ENCODE measurements around the gene LAPTM4A. TPM values are rescaled to one million over a fixed set of nuclear protein-coding genes. Genes with fewer than 3 reads are reported as not detected.
A peak's percentile ranks its signal among the peaks of the same experiment; 100 is the strongest.
"Not testable (repeated sequence)": the region's sequence is repeated elsewhere in the genome, so short reads cannot be mapped to it uniquely, and the experiment has no call there.

The LAPTM4A gene
- total RNA-seq, 1 donor from 2014 or later = 246 TPM

- DNase-seq (no peak), ATAC-seq (no peak)
- intact Hi-C loops (cut with micrococcal nuclease) = no loop called here
Observed at GRCh38 chr2:20079546-20080115, 28.2 kb upstream of the LAPTM4A start.

GRCh38 chr2:20077411-20077940, 26.0 kb upstream of the LAPTM4A start:
- DNase-seq (no peak), ATAC-seq (no peak)
- intact Hi-C loops (cut with micrococcal nuclease) = no loop called here

- intact Hi-C loops (cut with micrococcal nuclease) = no loop called here
- DNase-seq (no peak), ATAC-seq (no peak)
Observed at GRCh38 chr2:20076757-20077156, 25.3 kb upstream of the LAPTM4A start.

GRCh38 chr2:20074901-20075300, 23.5 kb upstream of the LAPTM4A start:
- intact Hi-C loops (cut with micrococcal nuclease) = no loop called here
- ATAC-seq (no peak), DNase-seq (no peak)

GRCh38 chr2:20074046-20074648, 22.7 kb upstream of the LAPTM4A start:
- peak; percentile 8 for ATAC-seq
- intact Hi-C loops (cut with micrococcal nuclease); DNase-seq: not testable (repeated sequence)

GRCh38 chr2:20073460-20073859, 22.0 kb upstream of the LAPTM4A start:
- ATAC-seq (no peak), DNase-seq (no peak)
- intact Hi-C loops (cut with micrococcal nuclease) = no loop called here

- DNase-seq = no peak
- intact Hi-C loops (cut with micrococcal nuclease) = no loop called here
- no peak for ATAC-seq
Observed at GRCh38 chr2:20072436-20073158, 21.2 kb upstream of the LAPTM4A start.

GRCh38 chr2:20071397-20072383, 20.3 kb upstream of the LAPTM4A start:
- DNase-seq = peak; percentile 83
- intact Hi-C loops (cut with micrococcal nuclease) = no loop called here

GRCh38 chr2:20069756-20070155, 18.3 kb upstream of the LAPTM4A start:
- DNase-seq = no peak
- intact Hi-C loops (cut with micrococcal nuclease) = no loop called here
- no peak for ATAC-seq

More at GRCh38 chr2:20071397-20072383, 20.3 kb upstream of the LAPTM4A start:
- peak; percentile 88 for ATAC-seq

- no peak for ATAC-seq
- intact Hi-C loops (cut with micrococcal nuclease) = no loop called here
- DNase-seq = no peak
Observed at GRCh38 chr2:20067992-20068584, 16.7 kb upstream of the LAPTM4A start.

GRCh38 chr2:20065885-20066602, 14.6 kb upstream of the LAPTM4A start:
- intact Hi-C loops (cut with micrococcal nuclease) = no loop called here
- DNase-seq = peak; percentile 81
- peak; percentile 77 for ATAC-seq

GRCh38 chr2:20064841-20065240, 13.4 kb upstream of the LAPTM4A start:
- ATAC-seq (no peak), DNase-seq (no peak)
- intact Hi-C loops (cut with micrococcal nuclease) = no loop called here

GRCh38 chr2:20064421-20064820, 13.0 kb upstream of the LAPTM4A start:
- ATAC-seq = no peak

GRCh38 chr2:20062615-20063545, 11.5 kb upstream of the LAPTM4A start:
- ATAC-seq (peak; percentile 58), DNase-seq (no peak)
- intact Hi-C loops (cut with micrococcal nuclease) = no loop called here

More at GRCh38 chr2:20064421-20064820, 13.0 kb upstream of the LAPTM4A start:
- intact Hi-C loops (cut with micrococcal nuclease) = no loop called here
- no peak for DNase-seq

GRCh38 chr2:20061940-20062339, 10.5 kb upstream of the LAPTM4A start:
- DNase-seq (no peak), ATAC-seq (no peak)
- intact Hi-C loops (cut with micrococcal nuclease) = no loop called here

- ATAC-seq = no peak
- intact Hi-C loops (cut with micrococcal nuclease) = no loop called here
- DNase-seq = no peak
Observed at GRCh38 chr2:20061476-20061875, 10.0 kb upstream of the LAPTM4A start.

- ATAC-seq (no peak), DNase-seq (no peak)
- intact Hi-C loops (cut with micrococcal nuclease) = no loop called here
Observed at GRCh38 chr2:20060106-20060505, 8.7 kb upstream of the LAPTM4A start.

All from left ventricle myocardium superior (tissue), 1 donor.